CD4-positive, alpha-beta T cell treated with Interleukin-2 at 100 ng/mL for 4 hours (primary cell): ENCODE data around the gene MSRB1.
"Not testable (repeated sequence)": the region's sequence is repeated elsewhere in the genome, so short reads cannot be mapped to it uniquely, and the experiment has no call there.

Experiments
- DNase-seq: peaks from one replicate; pipeline ENCODE4 v3.0.0-alpha.2; 2020; ENCODE audit warnings: low spot score

Gene MSRB1

GRCh38 chr16:1960665-1961630 lies 17.9 kb upstream of the MSRB1 start:
- DNase-seq: no peak

GRCh38 chr16:1959269-1960039 lies 16.5 kb upstream of the MSRB1 start, which contains the start of gene NDUFB10:
Gene NDUFB10, plus strand, starts transcription at chr16:1959538. Its CDS starts 87 bp downstream, at chr16:1959625.
- DNase-seq: peak; percentile 91

- no peak for DNase-seq
These were observed 15.8 kb upstream of the MSRB1 start for GRCh38 chr16:1958715-1959268.

GRCh38 chr16:1958143-1958491 lies 15.1 kb upstream of the MSRB1 start:
- not testable (repeated sequence) for DNase-seq

- not testable (repeated sequence) for DNase-seq
These were observed 14.6 kb upstream of the MSRB1 start for GRCh38 chr16:1957434-1958142.

GRCh38 chr16:1953734-1954133 lies 10.7 kb upstream of the MSRB1 start:
- DNase-seq: no peak

GRCh38 chr16:1950559-1950958 lies 7.6 kb upstream of the MSRB1 start:
- DNase-seq: no peak

GRCh38 chr16:1950047-1950446 lies 7.0 kb upstream of the MSRB1 start:
- no peak for DNase-seq

GRCh38 chr16:1949507-1949906 lies 6.5 kb upstream of the MSRB1 start:
- no peak for DNase-seq

- no peak for DNase-seq
These were observed 4.3 kb upstream of the MSRB1 start for GRCh38 chr16:1947369-1947670.

GRCh38 chr16:1946495-1947368 lies 3.7 kb upstream of the MSRB1 start:
- DNase-seq: no peak

- no peak for DNase-seq
These were observed 2.8 kb upstream of the MSRB1 start for GRCh38 chr16:1945559-1946391.

GRCh38 chr16:1944612-1945199 lies 1.7 kb upstream of the MSRB1 start:
- no peak for DNase-seq

- DNase-seq: peak; percentile 17
These were observed 771 bp downstream of the MSRB1 start for GRCh38 chr16:1942047-1942809.

GRCh38 chr16:1941162-1942046 lies 1.6 kb downstream of the MSRB1 start:
- no peak for DNase-seq

- no peak for DNase-seq
These were observed 2.5 kb downstream of the MSRB1 start for GRCh38 chr16:1940273-1941161.

GRCh38 chr16:1939833-1940232 lies 3.2 kb downstream of the MSRB1 start:
- DNase-seq: not testable (repeated sequence)
